ENCODE measurements around the gene ADAM11. TPM values are rescaled to one million over a fixed set of nuclear protein-coding genes. Genes with fewer than 3 reads are reported as not detected.

Gene ADAM11
- total and polyA plus RNA-seq, 2 of the 4 experiments (the other 2 are of a cell fraction), result 0.36 to 0.53 TPM

GRCh38 chr17:44798356-44798755 lies 39.6 kb downstream of the ADAM11 start:
- Histone ChIP-seq H4K8ac (ENCODE audit: low read depth in 2 of 2, low read length in 2 of 2) (no peak overlapping the region), H3K23ac (ENCODE audit: low read depth, low read length) (no peak overlapping the region), H4K20me1 (ENCODE audit: insufficient read depth, low read length) (peaks cover 8% of the 10 kb centered on the region), H4K5ac (ENCODE audit: low read depth, low read length) (no peak overlapping the region), H3K9me1 (ENCODE audit: insufficient read depth, low read length) (peaks cover 17% of the 10 kb centered on the region), H3K14ac (replicated peaks; ENCODE audit: low read depth, low read length) (no peak overlapping the region), H3K27ac (ENCODE audit: insufficient read depth, low read length) (no peak overlapping the region), H3K27me3 (ENCODE audit: control insufficient read depth, insufficient read depth, low read length) (no peaks in the 10 kb centered on the region), H3K9ac (ENCODE audit: low read depth, low read length) (no peak overlapping the region), H3K9me3 (ENCODE audit: control insufficient read depth, insufficient read depth, low read length) (no peaks in the 10 kb centered on the region), H2AFZ (replicated peaks; ENCODE audit: low read length, poor library complexity) (no peak overlapping the region), H4K91ac (ENCODE audit: insufficient read depth, low read depth, low read length) (no peak overlapping the region), H3K4me3 (ENCODE audit: insufficient read depth, low read depth, low read length) (no peak overlapping the region), H3K4me1 (ENCODE audit: control insufficient read depth, insufficient read depth, low read length) (peaks cover 21% of the 10 kb centered on the region), H2AK9ac (replicated peaks; ENCODE audit: low read depth, low read length, poor library complexity) (no peak overlapping the region), H3K4ac (ENCODE audit: low read depth, low read length) (no peak overlapping the region), H3K4me2 (ENCODE audit: low read depth, low read length) (no peak overlapping the region), H3K79me1 (ENCODE audit: low read depth in 1 of 2, low read length in 2 of 2) (peaks cover 21 to 82% of the 10 kb centered on the region in 2 experiments), H3K56ac (ENCODE audit: extremely low read depth, insufficient read depth, low read length) (no peak overlapping the region), H3K18ac (ENCODE audit: low read depth, low read length) (no peak overlapping the region), H2BK120ac (ENCODE audit: low read depth, low read length) (no peak overlapping the region), H2BK20ac (ENCODE audit: low read depth, low read length) (no peak overlapping the region), H2BK5ac (ENCODE audit: low read depth, low read length, poor library complexity, severe bottlenecking) (no peak overlapping the region), H2AK5ac (ENCODE audit: low read depth, low read length) (no peak overlapping the region), H3K36me3 (ENCODE audit: control insufficient read depth, insufficient read depth, low read length) (peaks cover 7% of the 10 kb centered on the region), H2BK15ac (ENCODE audit: low read depth, low read length) (no peak overlapping the region)
- ChIA-PET CTCF (interaction anchor here (0.8 kb wide), 1 partner anchor 19 kb away, joined by 3 read pairs; no protein-coding TSS in a partner anchor), POLR2A (ENCODE audit: unreplicated experiment) (no interaction called here)
- no peak for TF ChIP-seq MAFK (IDR thresholded peaks at IDR 0.05; ENCODE audit: low read depth, low read length)
- no peak for TF ChIP-seq FOS (IDR thresholded peaks at IDR 0.05; ENCODE audit: low read depth, low read length)
- TF ChIP-seq ELK1 (IDR thresholded peaks at IDR 0.05; ENCODE audit: borderline replicate concordance, low read depth, low read length), result no peak
- TF ChIP-seq RCOR1 (IDR thresholded peaks at IDR 0.05; ENCODE audit: insufficient replicate concordance, low read length), result no peak
- no peak for TF ChIP-seq SMC3 (IDR thresholded peaks at IDR 0.05; ENCODE audit: low read depth, low read length)
- TF ChIP-seq POLR2A (IDR thresholded peaks at IDR 0.05; ENCODE audit: low read depth, low read length), result no peak
- no peak for TF ChIP-seq MAZ (IDR thresholded peaks at IDR 0.05; ENCODE audit: borderline replicate concordance, low read depth, low read length)
- TF ChIP-seq BHLHE40 (IDR thresholded peaks at IDR 0.05; ENCODE audit: low read depth, low read length), result no peak
- in situ Hi-C loops (cut with MboI; ENCODE audit: low sequenced_read_pairs), result no loop called here
- DNase-seq (no peak), ATAC-seq (ENCODE audit: low read depth) (no peak)
- no TSS peak for BruUV-seq (replicated peaks)
- dilution Hi-C loops (cut with HindIII; ENCODE audit: low sequenced_read_pairs, unreplicated experiment), result no loop called here
- intact Hi-C loops (cut with micrococcal nuclease), result no loop called here
- WGBS, 2 experiments (ENCODE audit: extremely low coverage in 2 of 2, insufficient read length in 1 of 2), result no CpG with 5 or more reads among the region's 2 CpGs

All from IMR-90 (cell line).